Panc1 (cell line): Measurements from ENCODE around the gene PAPPA. TPM values are rescaled to one million over a fixed set of nuclear protein-coding genes. Genes with fewer than 3 reads are reported as not detected.

Experiments used
- ATAC-seq: fragments of 200-7000 bp; cut with Tn5 transposase; 2 replicates; pipeline ENCODE4 v1.9.1; 2020; ENCODE audit warnings: mild to moderate bottlenecking, moderate library complexity
- BruUV-seq: library from RNA; stranded (reverse); fragments of 400-500 nt; replicated peaks from 2 replicates; lab custom pipeline; 2021; lab: Mats Ljungman, UMichigan
- CTCF ChIA-PET: fragments of 300-600 bp; sonication (Branson Sonifier 250); formaldehyde crosslinking; loops from one replicate; lab custom pipeline; 2022; ENCODE audit warnings: antibody characterized with exemption; lab: Charles Lee
- POLR2A ChIA-PET: fragments of 300-600 bp; sonication (Branson Sonifier 250); formaldehyde crosslinking; loops from one replicate; lab custom pipeline; 2022; ENCODE audit warnings: antibody characterized with exemption; lab: Charles Lee
- DNase-seq: peaks from one replicate; pipeline ENCODE4 v3.0.0-alpha.2; 2010; ENCODE audit warnings: low read depth, low spot score
- H3K27ac ChIP-seq: 2 replicates; pipeline ENCODE4 v1.5.1; 2011; ENCODE audit warnings: mild to moderate bottlenecking, low read length, inconsistent platforms
- H3K27me3 ChIP-seq: fragments of 200-500 bp; sonication (Bioruptor generic); 2 replicates; pipeline ENCODE4 v1.6.0; 2014; ENCODE audit warnings: low read length, inconsistent platforms; ENCODE audit not compliant: control insufficient read depth, insufficient read depth
- H3K36me3 ChIP-seq: fragments of 200-500 bp; sonication (Bioruptor generic); 2 replicates; pipeline ENCODE4 v1.5.1; 2014; ENCODE audit warnings: inconsistent platforms, mild to moderate bottlenecking, low read length, moderate library complexity; ENCODE audit not compliant: control insufficient read depth, insufficient read depth
- H3K4me1 ChIP-seq: 2 replicates; pipeline ENCODE4 v1.5.1; 2011; ENCODE audit warnings: inconsistent platforms, mild to moderate bottlenecking, low read length, moderate library complexity; ENCODE audit not compliant: control insufficient read depth, insufficient read depth
- H3K4me3 ChIP-seq, 2 experiments: 2 replicates each; pipeline ENCODE4 v1.5.1; 2011 to 2012; ENCODE audit warnings: low read depth in 2 of 2, low read length in 2 of 2, mild to moderate bottlenecking in 2 of 2, inconsistent platforms in 1 of 2, moderate library complexity in 1 of 2
- H3K9me3 ChIP-seq: fragments of 200-500 bp; sonication (Bioruptor generic); 2 replicates; pipeline ENCODE4 v1.5.1; 2014; ENCODE audit warnings: low read depth, mild to moderate bottlenecking, inconsistent platforms, low read length, moderate library complexity; ENCODE audit not compliant: control insufficient read depth, insufficient read depth
- POLR2AphosphoS5 ChIP-seq: IDR thresholded peaks from 2 replicates; pipeline ENCODE4 v1.6.1; 2012; ENCODE audit warnings: mild to moderate bottlenecking, low read depth, low read length, moderate library complexity
- SIN3A ChIP-seq: IDR thresholded peaks from 2 replicates; pipeline ENCODE4 v1.6.1; 2012; ENCODE audit warnings: low read depth, mild to moderate bottlenecking, low read length, moderate library complexity, borderline replicate concordance; ENCODE audit not compliant: insufficient read depth
- TCF7L2 ChIP-seq: IDR thresholded peaks from 2 replicates; pipeline ENCODE4 v1.6.1; 2011; ENCODE audit warnings: mild to moderate bottlenecking, low read depth, low read length, inconsistent platforms
- in situ Hi-C: cut with HindIII; loops from 2 replicates; pipeline ENCODE4 v1.10.0; 2016; ENCODE audit warnings: low sequenced_read_pairs, low pct_unique_long_range_greater_than_20kb
- intact Hi-C: fragments of 100-400 bp; cut with micrococcal nuclease; formaldehyde crosslinking; loops from one replicate; pipeline ENCODE4 v1.10.0; 2022; ENCODE audit not compliant: unreplicated experiment
- total RNA-seq: library from RNA; stranded (reverse); gene quantifications from one replicate; pipeline ENCODE4 v1.2.1, GENCODE V29; 2021; ENCODE audit not compliant: unreplicated experiment
- TF ChIP-seq, protein P1 (sequence below), 2 experiments: IDR thresholded peaks; 2 replicates each; pipeline ENCODE4 v1.6.1; 2011 to 2012; ENCODE audit warnings: low read depth in 2 of 2, control low read depth in 1 of 2, low read length in 1 of 2, mild to moderate bottlenecking in 1 of 2, moderate library complexity in 1 of 2; ENCODE audit not compliant: insufficient read depth in 1 of 2
- TF ChIP-seq, protein P2 (sequence below): fragments of 450-650 bp; IDR thresholded peaks from 2 replicates; pipeline ENCODE4 v1.5.1; 2017; ENCODE audit warnings: mild to moderate bottlenecking

The PAPPA gene
- total RNA-seq, 1 experiment from 2014 or later, result 1.2 TPM

DNA sequence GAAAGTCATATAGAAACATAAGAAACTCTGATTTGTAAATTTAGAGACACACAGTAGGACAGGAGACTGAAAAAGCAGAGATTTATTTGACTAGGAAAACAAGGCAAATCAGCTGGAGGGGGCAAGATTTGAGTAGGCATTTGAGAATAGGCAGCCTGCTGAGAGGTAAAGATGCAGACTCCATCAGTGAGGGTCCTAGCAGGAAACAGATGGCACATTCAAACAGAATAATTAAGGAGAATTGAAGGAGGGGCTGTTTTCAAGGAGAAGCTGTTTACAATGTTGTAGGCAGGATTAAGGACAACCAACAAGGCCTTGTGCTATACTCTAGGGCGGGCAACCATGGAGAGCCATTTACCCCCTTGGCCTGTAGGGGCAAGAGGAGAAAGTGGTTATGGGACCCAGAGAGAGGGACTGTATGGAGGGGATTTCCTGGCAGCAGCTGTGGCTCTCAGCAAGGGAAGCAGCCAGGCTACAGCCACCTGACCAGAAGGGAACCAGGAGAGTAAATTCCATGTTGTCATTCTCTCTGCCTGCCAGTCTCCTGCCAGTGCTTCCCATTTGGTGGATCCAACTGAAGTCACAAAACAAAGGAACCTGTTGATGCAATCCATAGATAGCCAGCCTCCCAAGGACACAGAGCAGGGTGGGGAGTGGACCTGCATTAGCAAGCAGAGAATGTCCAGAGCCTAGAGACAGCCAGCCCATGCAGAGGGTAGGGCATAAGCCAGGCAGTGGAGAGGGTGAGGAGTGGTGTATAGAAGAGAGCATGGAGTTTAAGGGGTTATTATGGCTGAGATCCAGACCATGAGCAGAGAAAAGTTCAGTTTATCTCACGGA is 38.2 kb downstream of the PAPPA start:
- ChIA-PET POLR2A (no interaction called here), CTCF (no interaction called here)
- ATAC-seq (no peak), DNase-seq (no peak)
- BruUV-seq, result no TSS peak
- Histone ChIP-seq H3K36me3 (no peaks in the 10 kb centered on the region), H3K4me3 (no peak overlapping the region), H3K4me1 (no peaks in the 10 kb centered on the region), H3K27ac (no peak overlapping the region), H3K27me3 (no peaks in the 10 kb centered on the region), H3K9me3 (no peaks in the 10 kb centered on the region)
- intact Hi-C loops (no loop called here), in situ Hi-C loops (no loop called here)
- no peak for TF ChIP-seq TCF7L2
- TF ChIP-seq, protein P1, sequence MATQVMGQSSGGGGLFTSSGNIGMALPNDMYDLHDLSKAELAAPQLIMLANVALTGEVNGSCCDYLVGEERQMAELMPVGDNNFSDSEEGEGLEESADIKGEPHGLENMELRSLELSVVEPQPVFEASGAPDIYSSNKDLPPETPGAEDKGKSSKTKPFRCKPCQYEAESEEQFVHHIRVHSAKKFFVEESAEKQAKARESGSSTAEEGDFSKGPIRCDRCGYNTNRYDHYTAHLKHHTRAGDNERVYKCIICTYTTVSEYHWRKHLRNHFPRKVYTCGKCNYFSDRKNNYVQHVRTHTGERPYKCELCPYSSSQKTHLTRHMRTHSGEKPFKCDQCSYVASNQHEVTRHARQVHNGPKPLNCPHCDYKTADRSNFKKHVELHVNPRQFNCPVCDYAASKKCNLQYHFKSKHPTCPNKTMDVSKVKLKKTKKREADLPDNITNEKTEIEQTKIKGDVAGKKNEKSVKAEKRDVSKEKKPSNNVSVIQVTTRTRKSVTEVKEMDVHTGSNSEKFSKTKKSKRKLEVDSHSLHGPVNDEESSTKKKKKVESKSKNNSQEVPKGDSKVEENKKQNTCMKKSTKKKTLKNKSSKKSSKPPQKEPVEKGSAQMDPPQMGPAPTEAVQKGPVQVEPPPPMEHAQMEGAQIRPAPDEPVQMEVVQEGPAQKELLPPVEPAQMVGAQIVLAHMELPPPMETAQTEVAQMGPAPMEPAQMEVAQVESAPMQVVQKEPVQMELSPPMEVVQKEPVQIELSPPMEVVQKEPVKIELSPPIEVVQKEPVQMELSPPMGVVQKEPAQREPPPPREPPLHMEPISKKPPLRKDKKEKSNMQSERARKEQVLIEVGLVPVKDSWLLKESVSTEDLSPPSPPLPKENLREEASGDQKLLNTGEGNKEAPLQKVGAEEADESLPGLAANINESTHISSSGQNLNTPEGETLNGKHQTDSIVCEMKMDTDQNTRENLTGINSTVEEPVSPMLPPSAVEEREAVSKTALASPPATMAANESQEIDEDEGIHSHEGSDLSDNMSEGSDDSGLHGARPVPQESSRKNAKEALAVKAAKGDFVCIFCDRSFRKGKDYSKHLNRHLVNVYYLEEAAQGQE (IDR thresholded peaks at IDR 0.05; ENCODE audit: insufficient read depth in 1 of 2, low read depth in 2 of 2, low read length in 1 of 2), result no peak
- no peak for TF ChIP-seq POLR2AphosphoS5
- TF ChIP-seq, protein P2, sequence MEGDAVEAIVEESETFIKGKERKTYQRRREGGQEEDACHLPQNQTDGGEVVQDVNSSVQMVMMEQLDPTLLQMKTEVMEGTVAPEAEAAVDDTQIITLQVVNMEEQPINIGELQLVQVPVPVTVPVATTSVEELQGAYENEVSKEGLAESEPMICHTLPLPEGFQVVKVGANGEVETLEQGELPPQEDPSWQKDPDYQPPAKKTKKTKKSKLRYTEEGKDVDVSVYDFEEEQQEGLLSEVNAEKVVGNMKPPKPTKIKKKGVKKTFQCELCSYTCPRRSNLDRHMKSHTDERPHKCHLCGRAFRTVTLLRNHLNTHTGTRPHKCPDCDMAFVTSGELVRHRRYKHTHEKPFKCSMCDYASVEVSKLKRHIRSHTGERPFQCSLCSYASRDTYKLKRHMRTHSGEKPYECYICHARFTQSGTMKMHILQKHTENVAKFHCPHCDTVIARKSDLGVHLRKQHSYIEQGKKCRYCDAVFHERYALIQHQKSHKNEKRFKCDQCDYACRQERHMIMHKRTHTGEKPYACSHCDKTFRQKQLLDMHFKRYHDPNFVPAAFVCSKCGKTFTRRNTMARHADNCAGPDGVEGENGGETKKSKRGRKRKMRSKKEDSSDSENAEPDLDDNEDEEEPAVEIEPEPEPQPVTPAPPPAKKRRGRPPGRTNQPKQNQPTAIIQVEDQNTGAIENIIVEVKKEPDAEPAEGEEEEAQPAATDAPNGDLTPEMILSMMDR, result no peak
- TF ChIP-seq SIN3A, result no peak

DNA sequence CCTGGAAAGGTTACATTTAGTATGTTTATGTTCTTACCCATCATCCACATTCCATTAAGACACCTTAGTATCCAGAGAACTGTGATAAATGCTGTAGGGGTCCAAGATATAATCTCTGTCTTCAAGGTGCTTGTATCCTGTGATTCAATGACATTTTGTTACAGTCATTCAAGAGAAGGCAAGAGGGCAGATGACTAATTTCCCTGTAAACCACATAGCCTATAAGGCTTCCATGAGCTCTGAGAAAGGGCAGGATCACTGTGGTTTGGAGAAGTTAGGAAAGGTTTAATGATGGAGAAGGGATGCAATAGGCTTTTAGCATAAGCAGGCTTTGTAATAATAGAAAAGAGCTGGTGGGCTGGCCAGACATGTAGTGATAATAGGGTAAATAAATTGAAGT is 40.0 kb downstream of the PAPPA start:
- intact Hi-C loops (no loop called here), in situ Hi-C loops (no loop called here)
- CTCF ChIA-PET, result no interaction called here

More for the DNA sequence above, 40.0 kb downstream of the PAPPA start:
- H3K27me3 ChIP-seq, result no peaks in the 10 kb centered on the region
- DNase-seq, result no peak
- no peak overlapping the region for H3K4me3 ChIP-seq
- BruUV-seq, result no TSS peak
- TF ChIP-seq POLR2AphosphoS5, result no peak
- no peak for TF ChIP-seq SIN3A
- TF ChIP-seq, protein P1 (IDR thresholded peaks at IDR 0.05; ENCODE audit: insufficient read depth in 1 of 2, low read depth in 2 of 2, low read length in 1 of 2), result no peak
- no peak for TF ChIP-seq TCF7L2
- TF ChIP-seq, protein P2, result no peak
- no peaks in the 10 kb centered on the region for H3K4me1 ChIP-seq
- H3K36me3 ChIP-seq, result no peaks in the 10 kb centered on the region
- no peak for ATAC-seq
- H3K27ac ChIP-seq, result no peak overlapping the region
- POLR2A ChIA-PET, result no interaction called here
- no peaks in the 10 kb centered on the region for H3K9me3 ChIP-seq
